HCT116 (cell line): Measurements from ENCODE around the gene ARHGEF10L. TPM values are rescaled to one million over a fixed set of nuclear protein-coding genes. Genes with fewer than 3 reads are reported as not detected.
A peak's percentile ranks its signal among the peaks of the same experiment; 100 is the strongest.

Source experiments
- ATAC-seq: fragments of 200-7000 bp; cut with Tn5 transposase; 2 replicates; pipeline ENCODE4 v1.9.1; 2020; ENCODE audit warnings: mild to moderate bottlenecking, moderate library complexity
- BruUV-seq: library from RNA; stranded (reverse); fragments of 400-500 nt; replicated peaks from 2 replicates; lab custom pipeline; 2021; lab: Mats Ljungman, UMichigan
- CTCF ChIA-PET: fragments of 300-600 bp; sonication (Branson Sonifier 250); formaldehyde crosslinking; loops from one replicate; lab custom pipeline; 2021; ENCODE audit warnings: antibody characterized with exemption; lab: Charles Lee
- POLR2A ChIA-PET: fragments of 300-600, 350-600 bp; sonication (Branson Sonifier 250); formaldehyde crosslinking; loops from one replicate; lab custom pipeline; 2021; ENCODE audit warnings: antibody characterized with exemption; lab: Charles Lee
- RAD21 ChIA-PET, 2 experiments: fragments of 300-600 bp; sonication (Branson Sonifier 250); formaldehyde crosslinking; loops; one replicate each; lab custom pipeline; 2023; ENCODE audit warnings: low total read pairs in 2 of 2; ENCODE audit not compliant: uncharacterized antibody in 2 of 2, unreplicated experiment in 2 of 2, low non-redundant PET in 1 of 2; lab: Charles Lee
- DNase-seq: peaks from one replicate; pipeline ENCODE4 v3.0.0-alpha.2; 2010; ENCODE audit warnings: low read depth, low spot score
- H2AFZ ChIP-seq: fragments of 200-600 bp; shearing (Covaris generic), sonication (generic); 2 replicates; pipeline ENCODE4 v1.6.1; 2017; ENCODE audit warnings: low read depth, mixed run types, mixed read lengths, antibody characterized with exemption, low read length; ENCODE audit not compliant: poor library complexity, severe bottlenecking
- H3K27ac ChIP-seq: 2 replicates; pipeline ENCODE4 v1.5.1; 2012; ENCODE audit warnings: low read depth, low read length
- H3K27me3 ChIP-seq: fragments of 200-600 bp; sonication (generic); 2 replicates; pipeline ENCODE4 v1.6.1; 2016; ENCODE audit warnings: mixed run types, low read length, mixed read lengths; ENCODE audit not compliant: insufficient read depth
- H3K36me3 ChIP-seq, 2 experiments: fragments of 200-500 bp in 1 of 2; fragments of 200-600 bp in 1 of 2; sonication (Bioruptor generic) in 1 of 2; sonication (generic) in 1 of 2; 2 replicates each; pipeline versions ENCODE4 v1.5.1 to v1.6.1; 2014 to 2016; ENCODE audit warnings: low read length in 2 of 2, inconsistent platforms in 1 of 2, mixed read lengths in 1 of 2, mixed run types in 1 of 2; ENCODE audit not compliant: insufficient read depth in 2 of 2, control insufficient read depth in 1 of 2
- H3K4me1 ChIP-seq, 2 experiments: fragments of 200-600 bp in 1 of 2; sonication (generic) in 1 of 2; 2 replicates each; pipeline versions ENCODE4 v1.5.1 to v1.6.1; 2012 to 2017; ENCODE audit warnings: low read length in 2 of 2, inconsistent platforms in 1 of 2, mild to moderate bottlenecking in 1 of 2, mixed read lengths in 1 of 2, mixed run types in 1 of 2, moderate library complexity in 1 of 2; ENCODE audit not compliant: insufficient read depth in 2 of 2, control insufficient read depth in 1 of 2
- H3K4me2 ChIP-seq: fragments of 200-600 bp; sonication (generic); 2 replicates; pipeline ENCODE4 v1.6.1; 2017; ENCODE audit warnings: mixed run types, low read length, mixed read lengths
- H3K4me3 ChIP-seq, 2 experiments: fragments of 200-600 bp in 1 of 2; sonication (generic) in 1 of 2; replicated peaks in 1 of 2; 2 replicates each; pipeline ENCODE4 v1.5.1; 2011 to 2016; ENCODE audit warnings: low read length in 2 of 2, control low read depth in 1 of 2, low read depth in 1 of 2, mild to moderate bottlenecking in 1 of 2, mixed read lengths in 1 of 2, mixed run types in 1 of 2
- H3K79me2 ChIP-seq: fragments of 200-600 bp; sonication (generic); 2 replicates; pipeline ENCODE4 v1.6.1; 2017; ENCODE audit warnings: mild to moderate bottlenecking, mixed run types, low read length, moderate library complexity, mixed read lengths; ENCODE audit not compliant: insufficient read depth
- H3K9ac ChIP-seq: fragments of 200-600 bp; sonication (generic); 2 replicates; pipeline ENCODE4 v1.6.1; 2016; ENCODE audit warnings: low read length, mixed read lengths
- H3K9me2 ChIP-seq: fragments of 200-600 bp; sonication (generic), shearing (Covaris generic); 2 replicates; pipeline ENCODE4 v1.6.1; 2017; ENCODE audit warnings: mixed run types, mild to moderate bottlenecking, moderate library complexity; ENCODE audit not compliant: insufficient read depth
- H3K9me3 ChIP-seq, 2 experiments: fragments of 200-500 bp in 1 of 2; fragments of 200-600 bp in 1 of 2; sonication (Bioruptor generic) in 1 of 2; sonication (generic) in 1 of 2; 2 replicates each; pipeline ENCODE4 v1.6.1; 2014 to 2017; ENCODE audit warnings: low read length in 2 of 2, mixed read lengths in 2 of 2, inconsistent platforms in 1 of 2, low read depth in 1 of 2, mild to moderate bottlenecking in 1 of 2, mixed run types in 1 of 2, moderate library complexity in 1 of 2; ENCODE audit not compliant: control insufficient read depth in 1 of 2, insufficient read depth in 1 of 2
- H4K20me1 ChIP-seq: fragments of 200-600 bp; sonication (generic), shearing (Covaris generic); 2 replicates; pipeline ENCODE4 v1.6.1; 2017; ENCODE audit warnings: mixed run types, mild to moderate bottlenecking, moderate library complexity; ENCODE audit not compliant: insufficient read depth
- ELF1 ChIP-seq: IDR thresholded peaks from 2 replicates; pipeline ENCODE4 v1.6.1; 2012; ENCODE audit warnings: low read depth, borderline replicate concordance
- EZH2phosphoT487 ChIP-seq: fragments of 200-600 bp; IDR thresholded peaks from 2 replicates; pipeline ENCODE4 v1.6.1; 2018; ENCODE audit warnings: antibody characterized with exemption, borderline replicate concordance
- POLR2A ChIP-seq: IDR thresholded peaks from 2 replicates; pipeline ENCODE4 v1.7.0; 2011; ENCODE audit warnings: borderline replicate concordance; ENCODE audit not compliant: insufficient read depth, insufficient read length; ENCODE audit errors: extremely low read depth
- RAD21 ChIP-seq: IDR thresholded peaks from 2 replicates; pipeline ENCODE4 v1.6.1; 2012; ENCODE audit warnings: low read depth, mild to moderate bottlenecking
- SP1 ChIP-seq: IDR thresholded peaks from 2 replicates; pipeline ENCODE4 v1.6.1; 2012; ENCODE audit warnings: low read depth
- YY1 ChIP-seq: IDR thresholded peaks from 2 replicates; pipeline ENCODE4 v1.6.1; 2011; ENCODE audit warnings: low read length, low read depth, moderate library complexity, mild to moderate bottlenecking; ENCODE audit not compliant: insufficient replicate concordance; ENCODE audit errors: extremely low read depth
- ZFX ChIP-seq: fragments of 450-650 bp; IDR thresholded peaks from 2 replicates; pipeline ENCODE4 v1.6.1; 2017
- intact Hi-C: fragments of 100-400 bp; cut with micrococcal nuclease; formaldehyde crosslinking; loops from 2 replicates; pipeline ENCODE4 v1.10.0; 2022
- total RNA-seq: library from RNA; stranded (reverse); gene quantifications from one replicate; pipeline ENCODE4 v1.2.1, GENCODE V29; 2021; ENCODE audit not compliant: unreplicated experiment
- TF ChIP-seq, protein P1 (sequence below), 3 experiments: fragments of 200-600 bp in 1 of 3; sonication (generic) in 1 of 3; IDR thresholded peaks in 2 of 3; conservative IDR thresholded peaks in 1 of 3; 2 replicates each; pipeline ENCODE4 v1.5.1; 2012 to 2017; ENCODE audit warnings: low read depth in 2 of 3, low read length in 2 of 3, antibody characterized with exemption in 1 of 3, borderline replicate concordance in 1 of 3, control low read depth in 1 of 3, mild to moderate bottlenecking in 1 of 3, mixed read lengths in 1 of 3, mixed run types in 1 of 3, moderate library complexity in 1 of 3; ENCODE audit not compliant: insufficient read depth in 1 of 3

Gene ARHGEF10L
- total RNA-seq, 1 experiment from 2014 or later = 14.7 TPM

DNA sequence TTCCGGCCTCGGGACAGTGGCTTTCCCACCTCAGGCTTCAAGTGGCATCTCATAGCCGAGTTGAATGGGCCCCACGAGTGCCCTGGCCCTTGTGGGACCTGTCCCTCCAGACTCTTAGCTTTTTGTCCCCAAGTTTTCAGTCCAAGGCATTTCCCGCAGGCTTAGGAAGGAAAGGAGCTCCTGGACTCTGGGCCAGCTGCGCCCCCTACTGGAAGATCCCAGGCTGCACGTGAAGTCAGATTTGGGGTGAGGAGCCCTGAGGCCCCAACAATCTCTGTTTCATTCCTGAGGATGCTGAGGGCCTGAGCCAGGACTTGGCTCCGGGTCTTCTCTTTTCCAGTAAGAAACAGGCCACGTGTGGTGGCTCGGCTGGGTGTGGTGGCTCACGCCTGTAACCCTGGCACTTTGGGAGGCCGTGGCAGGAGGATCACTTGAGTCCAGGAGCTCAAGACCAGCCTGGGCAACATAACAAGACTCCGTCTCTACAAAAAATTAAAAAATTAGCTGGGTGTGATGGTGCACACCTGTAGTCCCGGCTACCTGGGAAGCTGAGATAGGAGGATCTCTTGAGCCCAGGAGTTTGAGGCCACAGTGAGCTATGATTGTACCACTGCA lies 67.4 kb downstream of the ARHGEF10L start:
- no peaks in the 10 kb centered on the region for H3K9me2 ChIP-seq
- H2AFZ ChIP-seq = no peak overlapping the region
- ATAC-seq = peak; percentile 81
- H3K36me3 ChIP-seq = no peaks in the 10 kb centered on the region
- no TSS peak for BruUV-seq
- H4K20me1 ChIP-seq = no peaks in the 10 kb centered on the region
- H3K4me1 ChIP-seq = no peaks in the 10 kb centered on the region; a peak in 1 of 4 replicates
- TF ChIP-seq RAD21 (peak; percentile 99), SP1 (no peak), ZFX (no peak), ELF1 (no peak), POLR2A (no peak), YY1 (no peak), EZH2phosphoT487 (no peak)
- TF ChIP-seq, protein P1, sequence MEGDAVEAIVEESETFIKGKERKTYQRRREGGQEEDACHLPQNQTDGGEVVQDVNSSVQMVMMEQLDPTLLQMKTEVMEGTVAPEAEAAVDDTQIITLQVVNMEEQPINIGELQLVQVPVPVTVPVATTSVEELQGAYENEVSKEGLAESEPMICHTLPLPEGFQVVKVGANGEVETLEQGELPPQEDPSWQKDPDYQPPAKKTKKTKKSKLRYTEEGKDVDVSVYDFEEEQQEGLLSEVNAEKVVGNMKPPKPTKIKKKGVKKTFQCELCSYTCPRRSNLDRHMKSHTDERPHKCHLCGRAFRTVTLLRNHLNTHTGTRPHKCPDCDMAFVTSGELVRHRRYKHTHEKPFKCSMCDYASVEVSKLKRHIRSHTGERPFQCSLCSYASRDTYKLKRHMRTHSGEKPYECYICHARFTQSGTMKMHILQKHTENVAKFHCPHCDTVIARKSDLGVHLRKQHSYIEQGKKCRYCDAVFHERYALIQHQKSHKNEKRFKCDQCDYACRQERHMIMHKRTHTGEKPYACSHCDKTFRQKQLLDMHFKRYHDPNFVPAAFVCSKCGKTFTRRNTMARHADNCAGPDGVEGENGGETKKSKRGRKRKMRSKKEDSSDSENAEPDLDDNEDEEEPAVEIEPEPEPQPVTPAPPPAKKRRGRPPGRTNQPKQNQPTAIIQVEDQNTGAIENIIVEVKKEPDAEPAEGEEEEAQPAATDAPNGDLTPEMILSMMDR (IDR thresholded peaks at IDR 0.05 in 2 of 3, conservative IDR thresholded peaks at IDR 0.05 in 1 of 3; ENCODE audit: borderline replicate concordance in 1 of 3, insufficient read depth in 1 of 3, low read depth in 2 of 3, low read length in 2 of 3) = peak; percentile 95 to 98 (median 95)
- TF ChIP-seq, all 23 proteins: peak for 2
- RAD21 ChIA-PET = interaction anchor here (0.5 to 3.5 kb wide), 10 partner anchors 32 to 119 kb away, joined by 3 to 28 read pairs (median 6); no protein-coding TSS in a partner anchor
- H3K9me3 ChIP-seq = no peaks in the 10 kb centered on the region
- intact Hi-C loops = loop anchor here (1.0 to 5.0 kb wide), 3 partner anchors 105 to 185 kb away; no protein-coding TSS in a partner anchor
- H3K27ac ChIP-seq = no peak overlapping the region
- H3K9ac ChIP-seq = no peak overlapping the region
- POLR2A ChIA-PET = no interaction called here
- no peak overlapping the region for H3K4me2 ChIP-seq
- peak; percentile 36 for DNase-seq
- CTCF ChIA-PET = interaction anchor here (0.6 to 4.8 kb wide), 32 partner anchors 9 to 156 kb away, joined by 3 to 101 read pairs (median 5); no protein-coding TSS in a partner anchor
- H3K4me3 ChIP-seq = no peak overlapping the region
- H3K79me2 ChIP-seq = no peaks in the 10 kb centered on the region
- no peaks in the 10 kb centered on the region for H3K27me3 ChIP-seq
